ENCODE data around the gene MRTO4.

DNA sequence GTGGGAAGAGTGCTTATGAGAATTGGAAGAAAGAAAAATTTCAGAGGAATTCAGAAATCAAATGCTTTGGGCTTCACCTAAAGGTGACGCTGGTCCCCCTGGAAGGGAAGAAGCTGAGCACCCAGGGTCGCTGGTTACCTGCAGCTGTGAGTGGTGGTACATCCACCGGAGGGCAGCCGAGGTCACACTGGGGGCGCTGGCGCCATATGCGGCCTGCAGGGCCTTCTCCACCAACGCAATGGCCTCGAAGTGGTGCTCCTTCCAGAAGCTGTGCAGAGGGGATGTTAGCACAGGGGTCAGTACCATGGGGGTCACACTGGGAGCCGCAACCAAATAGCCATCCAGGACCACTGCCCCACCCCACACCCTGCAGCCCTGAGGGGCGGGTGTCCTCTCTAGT, 54.3 kb downstream of the MRTO4 start:
- TF ChIP-seq CTCF (IDR thresholded peaks at IDR 0.05; ENCODE audit: low read length): no peak
- TF ChIP-seq EZH2 (optimal IDR thresholded peaks at IDR 0.05; ENCODE audit: low read depth, low read length): no peak
- no peak for TF ChIP-seq EZH2phosphoT487 (IDR thresholded peaks at IDR 0.05; ENCODE audit: low read length)

All from MM.1S (cell line).